SJSA1 (cell line): ENCODE measurements around the gene DSG2. TPM values are rescaled to one million over a fixed set of nuclear protein-coding genes. Genes with fewer than 3 reads are reported as not detected.

Experiments used
- DNase-seq, 2 experiments: peaks; one replicate each; pipeline ENCODE4 v3.0.0-alpha.2; 2015 to 2020; ENCODE audit warnings: low spot score in 2 of 2, low read depth in 1 of 2
- H3K27ac ChIP-seq: fragments of 250-450 bp; sonication (Bioruptor Pico); 2 replicates; pipeline ENCODE4 v1.5.1; 2020; ENCODE audit warnings: mild to moderate bottlenecking, moderate library complexity
- H3K27me3 ChIP-seq: fragments of 250-450 bp; sonication (Bioruptor Pico); replicated peaks from 2 replicates; pipeline ENCODE4 v1.5.1; 2020; ENCODE audit warnings: mild to moderate bottlenecking, moderate library complexity
- H3K36me3 ChIP-seq: fragments of 250-450 bp; sonication (Bioruptor Pico); 2 replicates; pipeline ENCODE4 v1.5.1; 2020; ENCODE audit warnings: mild to moderate bottlenecking
- H3K4me1 ChIP-seq: fragments of 250-450 bp; sonication (Bioruptor Pico); replicated peaks from 2 replicates; pipeline ENCODE4 v1.6.1; 2021; ENCODE audit warnings: mild to moderate bottlenecking
- H3K4me3 ChIP-seq: fragments of 250-450 bp; sonication (Bioruptor Pico); 2 replicates; pipeline ENCODE4 v1.5.1; 2020; ENCODE audit warnings: mild to moderate bottlenecking
- H3K9me3 ChIP-seq: fragments of 250-450 bp; sonication (Bioruptor Pico); replicated peaks from 2 replicates; pipeline ENCODE4 v1.5.1; 2020; ENCODE audit warnings: mild to moderate bottlenecking
- total RNA-seq: library from RNA; depleted of rRNA; stranded (reverse); fragments of >200 nt; shearing (Covaris generic); gene quantifications from 2 replicates; pipeline ENCODE4 v1.2.3, GENCODE V29; 2014

Gene DSG2
- total RNA-seq, 1 experiment from 2014 or later = 65.5 TPM

GRCh38 chr18:31575515-31576257 lies 77.7 kb downstream of the DSG2 start:
- no peaks in the 10 kb centered on the region for H3K36me3 ChIP-seq
- H3K9me3 ChIP-seq = no peaks in the 10 kb centered on the region
- no peak for DNase-seq
- H3K4me3 ChIP-seq = no peak overlapping the region
- H3K4me1 ChIP-seq = no peaks in the 10 kb centered on the region
- no peak overlapping the region for H3K27ac ChIP-seq
- H3K27me3 ChIP-seq = no peaks in the 10 kb centered on the region

- no peaks in the 10 kb centered on the region for H3K27me3 ChIP-seq
- H3K36me3 ChIP-seq = no peaks in the 10 kb centered on the region
- no peak overlapping the region for H3K4me3 ChIP-seq
- DNase-seq = no peak
- no peak overlapping the region for H3K27ac ChIP-seq
- H3K9me3 ChIP-seq = no peaks in the 10 kb centered on the region
- H3K4me1 ChIP-seq = no peaks in the 10 kb centered on the region
These were observed 78.7 kb downstream of the DSG2 start for GRCh38 chr18:31576670-31577069.

GRCh38 chr18:31577195-31577594 lies 79.2 kb downstream of the DSG2 start:
- Histone ChIP-seq H3K27ac (no peak overlapping the region), H3K9me3 (no peaks in the 10 kb centered on the region), H3K36me3 (no peaks in the 10 kb centered on the region), H3K4me3 (no peak overlapping the region), H3K4me1 (no peaks in the 10 kb centered on the region), H3K27me3 (no peaks in the 10 kb centered on the region)
- no peak for DNase-seq

GRCh38 chr18:31578126-31578525 lies 80.1 kb downstream of the DSG2 start:
- H3K9me3 ChIP-seq = no peaks in the 10 kb centered on the region
- DNase-seq = no peak
- no peak overlapping the region for H3K27ac ChIP-seq
- no peak overlapping the region for H3K4me3 ChIP-seq
- no peaks in the 10 kb centered on the region for H3K4me1 ChIP-seq
- no peaks in the 10 kb centered on the region for H3K36me3 ChIP-seq
- H3K27me3 ChIP-seq = no peaks in the 10 kb centered on the region

- Histone ChIP-seq H3K27me3 (no peaks in the 10 kb centered on the region), H3K9me3 (no peaks in the 10 kb centered on the region), H3K4me3 (no peak overlapping the region), H3K27ac (no peak overlapping the region), H3K36me3 (no peaks in the 10 kb centered on the region), H3K4me1 (no peaks in the 10 kb centered on the region)
- DNase-seq = no peak
These were observed 81.4 kb downstream of the DSG2 start for GRCh38 chr18:31579375-31579774.

GRCh38 chr18:31581498-31582197 lies 83.7 kb downstream of the DSG2 start:
- H3K9me3 ChIP-seq = no peaks in the 10 kb centered on the region
- no peak overlapping the region for H3K4me3 ChIP-seq
- DNase-seq = no peak
- no peak overlapping the region for H3K27ac ChIP-seq
- no peaks in the 10 kb centered on the region for H3K27me3 ChIP-seq
- no peaks in the 10 kb centered on the region for H3K36me3 ChIP-seq
- no peaks in the 10 kb centered on the region for H3K4me1 ChIP-seq

GRCh38 chr18:31583185-31583854 lies 85.3 kb downstream of the DSG2 start:
- Histone ChIP-seq H3K27ac (no peak overlapping the region), H3K4me3 (no peak overlapping the region), H3K27me3 (no peaks in the 10 kb centered on the region), H3K4me1 (no peaks in the 10 kb centered on the region), H3K9me3 (no peaks in the 10 kb centered on the region), H3K36me3 (no peaks in the 10 kb centered on the region)
- no peak for DNase-seq

GRCh38 chr18:31585991-31586390 lies 88.0 kb downstream of the DSG2 start:
- Histone ChIP-seq H3K4me1 (no peaks in the 10 kb centered on the region), H3K4me3 (no peak overlapping the region), H3K36me3 (no peaks in the 10 kb centered on the region), H3K9me3 (no peaks in the 10 kb centered on the region), H3K27ac (no peak overlapping the region), H3K27me3 (no peaks in the 10 kb centered on the region)
- no peak for DNase-seq

GRCh38 chr18:31586616-31587015 lies 88.6 kb downstream of the DSG2 start:
- H3K4me1 ChIP-seq = no peaks in the 10 kb centered on the region
- no peaks in the 10 kb centered on the region for H3K9me3 ChIP-seq
- no peaks in the 10 kb centered on the region for H3K36me3 ChIP-seq
- no peaks in the 10 kb centered on the region for H3K27me3 ChIP-seq
- no peak overlapping the region for H3K27ac ChIP-seq
- H3K4me3 ChIP-seq = no peak overlapping the region
- DNase-seq = no peak

- H3K4me1 ChIP-seq = no peaks in the 10 kb centered on the region
- H3K9me3 ChIP-seq = no peaks in the 10 kb centered on the region
- DNase-seq = no peak
- no peak overlapping the region for H3K4me3 ChIP-seq
- H3K27me3 ChIP-seq = no peaks in the 10 kb centered on the region
- H3K27ac ChIP-seq = no peak overlapping the region
- H3K36me3 ChIP-seq = no peaks in the 10 kb centered on the region
These were observed 89.6 kb downstream of the DSG2 start for GRCh38 chr18:31587529-31587928.

- Histone ChIP-seq H3K27me3 (no peaks in the 10 kb centered on the region), H3K36me3 (no peaks in the 10 kb centered on the region), H3K4me3 (no peak overlapping the region), H3K9me3 (no peaks in the 10 kb centered on the region), H3K4me1 (no peaks in the 10 kb centered on the region), H3K27ac (no peak overlapping the region)
- no peak for DNase-seq
These were observed 92.6 kb downstream of the DSG2 start for GRCh38 chr18:31590570-31590969.

GRCh38 chr18:31591113-31591512 lies 93.1 kb downstream of the DSG2 start:
- no peaks in the 10 kb centered on the region for H3K27me3 ChIP-seq
- DNase-seq = no peak
- no peaks in the 10 kb centered on the region for H3K36me3 ChIP-seq

GRCh38 chr18:31591628-31592027 lies 93.7 kb downstream of the DSG2 start, which contains the start of gene TTR:
TTR (plus strand) TSS chr18:31591877; CDS start chr18:31591903, 26 bp downstream.
- H3K4me3 ChIP-seq = no peak within 1 kb of the TSS
- H3K27ac ChIP-seq = no peak within 1 kb of the TSS
- no peaks in the 10 kb centered on the region for H3K27me3 ChIP-seq
- H3K4me1 ChIP-seq = no peaks in the 10 kb centered on the region
- H3K9me3 ChIP-seq = no peaks in the 10 kb centered on the region
- no peaks in the 10 kb centered on the region for H3K36me3 ChIP-seq
- no peak for DNase-seq

More at GRCh38 chr18:31591113-31591512, 93.1 kb downstream of the DSG2 start:
- H3K4me1 ChIP-seq = no peaks in the 10 kb centered on the region
- H3K27ac ChIP-seq = no peak overlapping the region
- H3K9me3 ChIP-seq = no peaks in the 10 kb centered on the region
- no peak overlapping the region for H3K4me3 ChIP-seq
